Activated gamma-delta T cell (primary cell): ENCODE results near the gene DTL.

Source experiments
- DNase-seq: peaks from one replicate; lab custom pipeline; 2025; lab: John Stamatoyannopoulos, UW

Gene DTL

GRCh38 chr1:212129781-212130180, 94.2 kb downstream of the DTL start:
- DNase-seq = no peak

- no peak for DNase-seq
Measured at GRCh38 chr1:212132025-212132424, 96.5 kb downstream of the DTL start.

- no peak for DNase-seq
Measured at GRCh38 chr1:212133319-212133718, 97.8 kb downstream of the DTL start.

GRCh38 chr1:212135166-212135565, 99.6 kb downstream of the DTL start:
- no peak for DNase-seq

GRCh38 chr1:212137854-212138253, 102.3 kb downstream of the DTL start:
- DNase-seq = no peak

- DNase-seq = no peak
Measured at GRCh38 chr1:212138457-212138856, 102.9 kb downstream of the DTL start.

GRCh38 chr1:212139526-212140135, 104.1 kb downstream of the DTL start:
- DNase-seq = no peak

- DNase-seq = no peak
Measured at GRCh38 chr1:212141404-212141803, 105.9 kb downstream of the DTL start.

- no peak for DNase-seq
Measured at GRCh38 chr1:212142883-212143530, 107.5 kb downstream of the DTL start.

GRCh38 chr1:212147581-212148033, 112.1 kb downstream of the DTL start:
- no peak for DNase-seq

- no peak for DNase-seq
Measured at GRCh38 chr1:212149566-212149965, 114.0 kb downstream of the DTL start.

GRCh38 chr1:212152308-212152693, 116.8 kb downstream of the DTL start:
- DNase-seq = no peak

GRCh38 chr1:212152869-212153268, 117.3 kb downstream of the DTL start:
- no peak for DNase-seq

GRCh38 chr1:212153635-212154034, 118.1 kb downstream of the DTL start:
- DNase-seq = no peak
